Fibroblast of pulmonary artery (primary cell): ENCODE measurements around the gene ADTRP.

Source experiments
- DNase-seq: peaks from one replicate; pipeline ENCODE4 v3.0.0-alpha.2; 2010; ENCODE audit warnings: low read depth
- H3K4me3 ChIP-seq: replicated peaks from 2 replicates; pipeline ENCODE4 v1.5.1; 2011; ENCODE audit warnings: low read depth, mild to moderate bottlenecking, control low read depth, low read length, moderate library complexity
- CTCF ChIP-seq: IDR thresholded peaks from 2 replicates; pipeline ENCODE4 v1.5.1; 2011; ENCODE audit warnings: mild to moderate bottlenecking, control low read depth, low read length, inconsistent platforms; ENCODE audit errors: missing control alignments

The ADTRP gene

GRCh38 chr6:11665604-11666326 lies 112.8 kb downstream of the ADTRP start:
- no peak for TF ChIP-seq CTCF
- no peak for DNase-seq
- no peak overlapping the region for H3K4me3 ChIP-seq
